CD14-positive monocyte (primary cell): ENCODE measurements around the gene ARID1B. TPM values are rescaled to one million over a fixed set of nuclear protein-coding genes. Genes with fewer than 3 reads are reported as not detected.
A peak's percentile ranks its signal among the peaks of the same experiment; 100 is the strongest.

Experiments
- DNase-seq, 3 donors: peaks; one replicate each; pipeline ENCODE4 v3.0.0-alpha.2; 2011 to 2022
- H2AFZ ChIP-seq: 2 replicates; pipeline ENCODE4 v1.6.0; 2012; ENCODE audit warnings: mild to moderate bottlenecking, low read depth, low read length, inconsistent platforms; ENCODE audit not compliant: insufficient read depth, poor library complexity, severe bottlenecking
- H3K27ac ChIP-seq, 2 donors: 1 replicate in 1 of 2; 2 replicates in 1 of 2; pipeline ENCODE4 v1.5.1; 2012 to 2013; ENCODE audit warnings: low read length in 2 of 2, control low read depth in 1 of 2, inconsistent platforms in 1 of 2, low read depth in 1 of 2, mild to moderate bottlenecking in 1 of 2
- H3K27me3 ChIP-seq, 2 donors: one replicate each; pipeline versions ENCODE4 v1.6.0 to v1.6.1; 2011 to 2013; ENCODE audit warnings: low read length in 2 of 2; ENCODE audit not compliant: control insufficient read depth in 2 of 2, insufficient read depth in 2 of 2
- H3K36me3 ChIP-seq, 2 donors: replicated peaks in 1 of 2; 1 replicate in 1 of 2; 2 replicates in 1 of 2; pipeline versions ENCODE4 v1.5.1 to v1.6.1; 2012 to 2013; ENCODE audit warnings: low read length in 2 of 2, control low read depth in 1 of 2, inconsistent platforms in 1 of 2, mild to moderate bottlenecking in 1 of 2; ENCODE audit not compliant: insufficient read depth in 2 of 2, control insufficient read depth in 1 of 2
- H3K4me1 ChIP-seq, 2 donors: 1 replicate in 1 of 2; 2 replicates in 1 of 2; pipeline versions ENCODE4 v1.5.1 to v1.6.1; 2012 to 2013; ENCODE audit warnings: low read length in 2 of 2, control low read depth in 1 of 2, inconsistent platforms in 1 of 2, mild to moderate bottlenecking in 1 of 2, moderate library complexity in 1 of 2; ENCODE audit not compliant: insufficient read depth in 2 of 2, control insufficient read depth in 1 of 2
- H3K4me2 ChIP-seq: replicated peaks from 2 replicates; pipeline ENCODE3; 2012; ENCODE audit warnings: low read length, moderate library complexity, mild to moderate bottlenecking; ENCODE audit not compliant: poor library complexity, severe bottlenecking; ENCODE audit errors: extremely low read depth
- H3K4me3 ChIP-seq, 3 experiments: fragments of 200-600 bp in 1 of 3; sonication (generic) in 1 of 3; replicated peaks in 1 of 3; 1 replicate in 2 of 3; 2 replicates in 1 of 3; pipeline ENCODE4 v1.5.1; 2011 to 2013; ENCODE audit warnings: low read length in 3 of 3, mild to moderate bottlenecking in 3 of 3, control low read depth in 2 of 3, low read depth in 2 of 3, inconsistent platforms in 1 of 3, moderate library complexity in 1 of 3
- H3K79me2 ChIP-seq: 2 replicates; pipeline ENCODE4 v1.6.0; 2012; ENCODE audit warnings: mild to moderate bottlenecking, control low read depth, inconsistent platforms, low read length, moderate library complexity; ENCODE audit not compliant: insufficient read depth
- H3K9ac ChIP-seq: 2 replicates; pipeline ENCODE4 v1.6.0; 2017; ENCODE audit warnings: low read length, mild to moderate bottlenecking; ENCODE audit not compliant: insufficient read depth, poor library complexity, severe bottlenecking
- H3K9me3 ChIP-seq, 2 donors: replicated peaks in 1 of 2; 1 replicate in 1 of 2; 2 replicates in 1 of 2; pipeline versions ENCODE4 v1.5.1 to v1.6.1; 2012 to 2013; ENCODE audit warnings: low read length in 2 of 2, control low read depth in 1 of 2; ENCODE audit not compliant: control insufficient read depth in 1 of 2, insufficient read depth in 1 of 2
- H4K20me1 ChIP-seq: 2 replicates; pipeline ENCODE4 v1.6.0; 2012; ENCODE audit warnings: mild to moderate bottlenecking, low read length, control low read depth, moderate library complexity; ENCODE audit not compliant: insufficient read depth
- H3K27ac Mint-ChIP-seq, 7 donors: one replicate each; pipeline ENCODE4 v1.8.0; 2020; ENCODE audit warnings: mild to moderate bottlenecking in 7 of 7, mixed read lengths in 7 of 7, moderate library complexity in 6 of 7, inconsistent platforms in 2 of 7
- H3K27me3 Mint-ChIP-seq, 3 donors: one replicate each; pipeline ENCODE4 v1.8.0; 2021 to 2022; ENCODE audit warnings: low read depth in 3 of 3, mild to moderate bottlenecking in 3 of 3, mixed read lengths in 3 of 3, moderate library complexity in 3 of 3, inconsistent platforms in 1 of 3
- H3K36me3 Mint-ChIP-seq, 2 donors: one replicate each; pipeline ENCODE4 v1.8.0; 2020; ENCODE audit warnings: mixed read lengths in 2 of 2, inconsistent platforms in 1 of 2, mild to moderate bottlenecking in 1 of 2
- H3K4me1 Mint-ChIP-seq: one replicate; pipeline ENCODE4 v1.8.0; 2020; ENCODE audit warnings: mild to moderate bottlenecking, mixed read lengths
- H3K4me3 Mint-ChIP-seq, 2 donors: one replicate each; pipeline ENCODE4 v1.8.0; 2020; ENCODE audit warnings: mild to moderate bottlenecking in 2 of 2, mixed read lengths in 2 of 2, moderate library complexity in 1 of 2
- H3K9me3 Mint-ChIP-seq, 7 donors: one replicate each; pipeline ENCODE4 v1.8.0; 2020 to 2022; ENCODE audit warnings: mixed read lengths in 7 of 7, mild to moderate bottlenecking in 6 of 7, moderate library complexity in 6 of 7, inconsistent platforms in 2 of 7
- CTCF ChIP-seq: fragments of 200-600 bp; IDR thresholded peaks from one replicate; pipeline ENCODE4 v1.8.0; 2022; ENCODE audit warnings: antibody characterized with exemption, mild to moderate bottlenecking
- WGBS: methylation state at CpG from one replicate; pipeline ENCODE4 v1.1.5; 2013; ENCODE audit warnings: missing lambda C conversion rate; ENCODE audit not compliant: insufficient coverage; 5-methylcytosine and 5-hydroxymethylcytosine counted together
- intact Hi-C, 2 donors: fragments of 100-400 bp; cut with micrococcal nuclease; formaldehyde crosslinking; loops; one replicate each; pipeline versions ENCODE4 v1.15.0 to v1.15.1; 2023
- polyA plus RNA-seq, 3 donors: library from polyadenylated mRNA; depleted of rRNA in 1 of 3; unstranded in 2 of 3; stranded (reverse) in 1 of 3; fragments of 300-500 nt in 2 of 3; fragments of >200 nt in 1 of 3; fragmentation: Illumina TruSeq in 2 of 3; gene quantifications; 1 replicate in 2 of 3; 2 replicates in 1 of 3; pipeline ENCODE4 v1.2.3, GENCODE V29; 2012 to 2021

Gene ARID1B
- polyA plus RNA-seq, 3 donors, result 3.2 to 22.1 (median 3.8) TPM

- Histone ChIP-seq H3K4me2 (peak overlapping the region; percentile 79), H3K27ac (peak overlapping the region; percentile 64 to 78), H4K20me1 (peaks cover 25% of the 10 kb centered on the region), H3K4me1 (peaks cover 33 to 54% of the 10 kb centered on the region in 2 donors), H2AFZ (peak overlapping the region; percentile 87), H3K27me3 (no peaks in the 10 kb centered on the region), H3K9me3 (no peaks in the 10 kb centered on the region), H3K4me3 (peak overlapping the region; percentile 72 to 95 (median 76)), H3K36me3 (peaks cover 0 to under 1% of the 10 kb centered on the region in 2 donors), H3K9ac (peak overlapping the region; percentile 79), H3K79me2 (peaks cover 75% of the 10 kb centered on the region)
- H3K9me3 Mint-ChIP-seq, result no peaks in the 10 kb centered on the region
- peaks cover 46% of the 10 kb centered on the region for H3K4me1 Mint-ChIP-seq
- WGBS, result 0% methylated on average over 7 of the region's 9 CpGs
- DNase-seq, result peak; percentile 42 to 65 (median 65)
- intact Hi-C loops, result loop anchor here in 1 of 2 donors (5.0 kb wide), 1 partner anchor 242 kb away; no protein-coding TSS in a partner anchor
- peaks cover under 1 to 2% (median 1%) of the 10 kb centered on the region in 3 donors for H3K27me3 Mint-ChIP-seq
- TF ChIP-seq CTCF, result no peak
- peaks cover 6 to 7% of the 10 kb centered on the region in 2 donors for H3K36me3 Mint-ChIP-seq
- peak overlapping the region; percentile 87 to 96 for H3K4me3 Mint-ChIP-seq
- H3K27ac Mint-ChIP-seq, result peak overlapping the region; percentile 82 to 92 (median 88)
Observed at GRCh38 chr6:156780102-156780641, 3.0 kb downstream of the ARID1B start.

- H2AFZ ChIP-seq, result peak overlapping the region; percentile 7
- TF ChIP-seq CTCF, result no peak
- no CpG with 5 or more reads among the region's 8 CpGs for WGBS
- H3K4me2 ChIP-seq, result peak overlapping the region; percentile 79
- no peak for DNase-seq
- peak overlapping the region; percentile 50 to 95 (median 95) for H3K4me3 ChIP-seq
- H3K4me3 Mint-ChIP-seq, result peak overlapping the region; percentile 87 to 96
- peaks cover 45% of the 10 kb centered on the region for H3K4me1 Mint-ChIP-seq
- peak overlapping the region in 1 of 2 donors; percentile 78 for H3K27ac ChIP-seq
- intact Hi-C loops, result loop anchor here in 1 of 2 donors (5.0 kb wide), 1 partner anchor 241 kb away; no protein-coding TSS in a partner anchor
- no peaks in the 10 kb centered on the region for H3K27me3 ChIP-seq
- H3K36me3 Mint-ChIP-seq, result peaks cover 11 to 15% of the 10 kb centered on the region in 2 donors
- peak overlapping the region; percentile 61 for H3K9ac ChIP-seq
- peaks cover 0 to 4% of the 10 kb centered on the region in 2 donors for H3K36me3 ChIP-seq
- H3K27ac Mint-ChIP-seq, result peak overlapping the region; percentile 57 to 94 (median 84)
- H3K27me3 Mint-ChIP-seq, result no peaks in the 10 kb centered on the region
- H3K79me2 ChIP-seq, result peaks cover 80% of the 10 kb centered on the region
- H4K20me1 ChIP-seq, result peaks cover 34% of the 10 kb centered on the region
- no peaks in the 10 kb centered on the region for H3K9me3 ChIP-seq
- H3K4me1 ChIP-seq, result peaks cover 31 to 47% of the 10 kb centered on the region in 2 donors
- no peaks in the 10 kb centered on the region for H3K9me3 Mint-ChIP-seq
Observed at GRCh38 chr6:156780962-156781853, 4.0 kb downstream of the ARID1B start.
